ENCODE data around the gene CXorf65. TPM values are rescaled to one million over a fixed set of nuclear protein-coding genes. Genes with fewer than 3 reads are reported as not detected.

CXorf65 gene
- polyA plus RNA-seq, 1 experiment: not detected

DNA sequence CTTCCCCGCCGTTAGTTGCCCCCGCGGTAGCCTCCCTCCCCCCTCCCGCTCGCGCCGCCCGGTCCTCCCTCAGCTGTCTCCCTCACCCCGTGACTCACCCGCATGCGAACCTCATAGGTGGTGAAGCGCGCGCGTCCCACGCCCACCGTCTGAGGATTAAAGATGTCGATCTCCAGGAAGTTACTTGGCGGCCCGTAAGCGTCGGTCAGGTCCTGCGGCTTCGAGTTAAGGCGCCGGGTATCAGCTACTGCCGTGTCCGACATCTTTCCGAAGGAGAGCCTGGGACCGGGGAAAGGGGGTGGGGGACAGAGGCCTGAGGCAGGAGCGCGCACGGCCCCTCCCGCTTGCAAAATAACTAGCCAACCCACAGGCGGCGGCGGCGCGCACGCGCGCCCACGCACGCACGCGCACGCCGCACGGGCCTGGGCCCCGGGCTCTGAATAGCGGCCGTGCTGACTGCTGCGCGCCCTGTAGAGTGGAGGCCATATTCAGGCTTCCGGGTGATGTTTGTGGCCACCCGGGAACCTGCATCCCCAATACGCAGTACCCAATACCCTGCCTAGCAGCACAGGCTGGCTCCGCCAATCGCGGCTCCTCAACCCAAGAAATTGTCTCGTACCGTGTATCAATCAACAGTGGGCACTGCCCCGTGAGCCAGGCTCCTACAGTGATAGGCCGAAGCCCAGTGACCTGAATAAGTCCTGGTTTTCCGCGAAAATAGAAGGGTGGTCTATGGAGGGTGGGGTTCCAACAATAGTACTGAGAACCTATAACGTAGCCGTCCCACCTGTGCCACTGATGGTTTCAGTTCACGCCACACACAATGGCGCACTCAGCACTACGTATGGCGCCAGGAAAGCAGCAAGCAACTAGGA is 38.3 kb downstream of the CXorf65 start, which contains the start of gene SNX12:
Gene SNX12 (minus strand): TSS at position 291 of the 875 bp plus-strand sequence. CDS start 28 bp downstream, at position 263.
- Histone ChIP-seq H3K27ac (ENCODE audit: low read depth, low read length) (peak within 1 kb of the TSS; percentile 75), H3K9me3 (ENCODE audit: control insufficient read depth, insufficient read depth, low read length) (no peaks in the 10 kb centered on the region), H3K27me3 (ENCODE audit: control insufficient read depth, insufficient read depth, low read length) (no peaks in the 10 kb centered on the region), H3K4me3 (ENCODE audit: low read depth, low read length) (peak within 1 kb of the TSS; percentile 74)
- ChIA-PET POLR2A (interaction anchor here (0.6 to 0.8 kb wide), 2 partner anchors 186 to 215 kb away, joined by 3 to 5 read pairs; partner anchors contain the start of gene NONO), CTCF (no interaction called here)
- no peak for TF ChIP-seq CTCF (IDR thresholded peaks at IDR 0.05; ENCODE audit: low read depth, low read length)
- DNase-seq (ENCODE audit: low read depth, low spot score): peak; percentile 87

DNA sequence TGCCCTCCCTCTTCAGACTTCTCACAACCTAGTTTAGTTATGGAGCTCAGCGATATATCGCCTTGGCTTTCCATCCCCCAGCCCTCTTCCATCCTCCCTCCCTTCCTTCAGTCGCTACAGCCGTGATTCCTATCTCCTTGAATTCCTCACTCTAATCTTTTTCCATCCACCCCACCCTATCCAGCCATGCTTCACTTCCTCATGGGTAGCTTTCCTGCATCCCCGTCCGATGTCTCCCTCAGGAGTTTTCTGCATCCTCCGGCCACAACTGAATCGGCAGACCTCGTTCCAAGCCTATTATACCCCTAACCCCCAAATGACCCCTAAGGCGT is 38.9 kb downstream of the CXorf65 start:
- ChIA-PET POLR2A (interaction anchor here (0.6 to 0.8 kb wide), 2 partner anchors 187 to 216 kb away, joined by 3 to 5 read pairs; partner anchors contain the start of gene NONO), CTCF (no interaction called here)
- DNase-seq (ENCODE audit: low read depth, low spot score): no peak
- Histone ChIP-seq H3K9me3 (ENCODE audit: control insufficient read depth, insufficient read depth, low read length) (no peaks in the 10 kb centered on the region), H3K27me3 (ENCODE audit: control insufficient read depth, insufficient read depth, low read length) (no peaks in the 10 kb centered on the region), H3K27ac (ENCODE audit: low read depth, low read length) (peak overlapping the region; percentile 75), H3K4me3 (ENCODE audit: low read depth, low read length) (peak overlapping the region; percentile 74)
- TF ChIP-seq CTCF (IDR thresholded peaks at IDR 0.05; ENCODE audit: low read depth, low read length): no peak

GRCh38 chrX:71067089-71067488 is 39.5 kb downstream of the CXorf65 start:
- no peak for DNase-seq (ENCODE audit: low read depth, low spot score)
- no peak for TF ChIP-seq CTCF (IDR thresholded peaks at IDR 0.05; ENCODE audit: low read depth, low read length)
- no peaks in the 10 kb centered on the region for H3K9me3 ChIP-seq (ENCODE audit: control insufficient read depth, insufficient read depth, low read length)
- POLR2A ChIA-PET: no interaction called here
- CTCF ChIA-PET: no interaction called here
- peak overlapping the region; percentile 74 for H3K4me3 ChIP-seq (ENCODE audit: low read depth, low read length)
- no peaks in the 10 kb centered on the region for H3K27me3 ChIP-seq (ENCODE audit: control insufficient read depth, insufficient read depth, low read length)
- peak overlapping the region; percentile 75 for H3K27ac ChIP-seq (ENCODE audit: low read depth, low read length)

- Histone ChIP-seq H3K9me3 (ENCODE audit: control insufficient read depth, insufficient read depth, low read length) (no peaks in the 10 kb centered on the region), H3K4me3 (ENCODE audit: low read depth, low read length) (no peak overlapping the region), H3K27ac (ENCODE audit: low read depth, low read length) (no peak overlapping the region), H3K27me3 (ENCODE audit: control insufficient read depth, insufficient read depth, low read length) (no peaks in the 10 kb centered on the region)
- no peak for DNase-seq (ENCODE audit: low read depth, low spot score)
- POLR2A ChIA-PET: no interaction called here
- no peak for TF ChIP-seq CTCF (IDR thresholded peaks at IDR 0.05; ENCODE audit: low read depth, low read length)
- CTCF ChIA-PET: no interaction called here
Observed at GRCh38 chrX:71060127-71060526, 46.4 kb downstream of the CXorf65 start.

GRCh38 chrX:71057848-71058530 is 48.6 kb downstream of the CXorf65 start:
- ChIA-PET CTCF (no interaction called here), POLR2A (interaction anchor here (0.6 kb wide), 1 partner anchor 1127 kb away, joined by 12 read pairs; no protein-coding TSS in a partner anchor)
- TF ChIP-seq CTCF (IDR thresholded peaks at IDR 0.05; ENCODE audit: low read depth, low read length): no peak
- H3K27me3 ChIP-seq (ENCODE audit: control insufficient read depth, insufficient read depth, low read length): no peaks in the 10 kb centered on the region
- DNase-seq (ENCODE audit: low read depth, low spot score): no peak
- no peak overlapping the region for H3K4me3 ChIP-seq (ENCODE audit: low read depth, low read length)
- H3K27ac ChIP-seq (ENCODE audit: low read depth, low read length): no peak overlapping the region
- H3K9me3 ChIP-seq (ENCODE audit: control insufficient read depth, insufficient read depth, low read length): no peaks in the 10 kb centered on the region

Data from AG04450 (cell line).